Mucosa of descending colon (tissue), 3 donors: Measurements from ENCODE around the gene MTHFD1L. TPM values are rescaled to one million over a fixed set of nuclear protein-coding genes. Genes with fewer than 3 reads are reported as not detected.

ENCODE experiments used
- ATAC-seq: fragments of 200-7000 bp; cut with Tn5 transposase; one replicate; pipeline ENCODE4 v1.9.1; 2020; ENCODE audit warnings: mild to moderate bottlenecking, moderate library complexity
- DNase-seq, 3 donors: peaks; one replicate each; pipeline ENCODE4 v3.0.0-alpha.2; 2020
- H3K36me3 ChIP-seq: fragments of 200-600 bp; one replicate; pipeline ENCODE4 v1.8.0; 2021; ENCODE audit warnings: low read depth, mild to moderate bottlenecking
- H3K4me1 ChIP-seq: fragments of 200-600 bp; one replicate; pipeline ENCODE4 v1.8.0; 2021; ENCODE audit warnings: low read depth, mild to moderate bottlenecking
- H3K4me3 ChIP-seq: fragments of 200-600 bp; one replicate; pipeline ENCODE4 v1.8.0; 2021; ENCODE audit warnings: mild to moderate bottlenecking
- H3K9me3 ChIP-seq: fragments of 200-600 bp; one replicate; pipeline ENCODE4 v1.8.0; 2021; ENCODE audit warnings: mild to moderate bottlenecking
- intact Hi-C, 2 donors: fragments of 100-400 bp; cut with DNase I in 1 of 2; cut with micrococcal nuclease in 1 of 2; formaldehyde crosslinking; loops; one replicate each; pipeline versions ENCODE4 v1.11.0 to v1.11.1; 2022; cut with DNase I, micrococcal nuclease
- total RNA-seq, 3 donors: library from RNA; stranded (reverse); fragmentation: NEBNext Ultra II Directional in 2 of 3; extraction: Animal tissue kit (Norgen Biotek cat#: 25700) in 2 of 3; gene quantifications; one replicate each; pipeline versions ENCODE4 v1.2.1 to v1.2.4, GENCODE V29; 2021 to 2023
- TF ChIP-seq, protein P1 (sequence below): fragments of 200-600 bp; IDR thresholded peaks from one replicate; pipeline ENCODE4 v1.8.0; 2022; ENCODE audit warnings: antibody characterized with exemption, mild to moderate bottlenecking
- donor health status: DM: no; HTN: no; CAD: no; lungs with moderate emphysema.
- donor health status: DM: no; HTN: no; CAD: no.
- donor health status: DM: no; HTN: yes; CAD: no.

MTHFD1L gene
- total RNA-seq, 3 donors from 2014 or later: 7.1 to 11.1 (median 8.9) TPM

DNA sequence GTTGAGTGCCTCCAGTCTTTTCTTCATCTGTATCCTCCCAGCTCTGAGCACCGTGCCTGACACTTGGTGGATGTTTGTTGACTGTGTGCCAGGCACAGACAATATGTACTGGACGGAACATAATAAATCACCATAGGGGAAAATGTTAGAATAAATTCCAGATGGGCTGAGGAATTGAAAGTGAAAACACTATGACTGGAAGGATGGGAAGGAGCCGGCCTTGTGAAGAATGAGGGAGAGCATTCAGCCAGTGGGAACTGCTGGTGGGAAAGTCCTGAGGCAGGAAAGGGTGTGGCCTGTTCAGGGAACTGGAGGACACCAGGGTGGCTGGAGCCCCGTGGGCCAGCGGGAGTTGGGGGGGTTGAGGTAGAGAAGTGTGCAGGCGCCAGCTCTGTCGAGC, 75.4 kb downstream of the MTHFD1L start:
- TF ChIP-seq, protein P1, sequence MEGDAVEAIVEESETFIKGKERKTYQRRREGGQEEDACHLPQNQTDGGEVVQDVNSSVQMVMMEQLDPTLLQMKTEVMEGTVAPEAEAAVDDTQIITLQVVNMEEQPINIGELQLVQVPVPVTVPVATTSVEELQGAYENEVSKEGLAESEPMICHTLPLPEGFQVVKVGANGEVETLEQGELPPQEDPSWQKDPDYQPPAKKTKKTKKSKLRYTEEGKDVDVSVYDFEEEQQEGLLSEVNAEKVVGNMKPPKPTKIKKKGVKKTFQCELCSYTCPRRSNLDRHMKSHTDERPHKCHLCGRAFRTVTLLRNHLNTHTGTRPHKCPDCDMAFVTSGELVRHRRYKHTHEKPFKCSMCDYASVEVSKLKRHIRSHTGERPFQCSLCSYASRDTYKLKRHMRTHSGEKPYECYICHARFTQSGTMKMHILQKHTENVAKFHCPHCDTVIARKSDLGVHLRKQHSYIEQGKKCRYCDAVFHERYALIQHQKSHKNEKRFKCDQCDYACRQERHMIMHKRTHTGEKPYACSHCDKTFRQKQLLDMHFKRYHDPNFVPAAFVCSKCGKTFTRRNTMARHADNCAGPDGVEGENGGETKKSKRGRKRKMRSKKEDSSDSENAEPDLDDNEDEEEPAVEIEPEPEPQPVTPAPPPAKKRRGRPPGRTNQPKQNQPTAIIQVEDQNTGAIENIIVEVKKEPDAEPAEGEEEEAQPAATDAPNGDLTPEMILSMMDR: no peak
- DNase-seq (no peak), ATAC-seq (no peak)
- Histone ChIP-seq H3K4me3 (no peak overlapping the region), H3K36me3 (no peaks in the 10 kb centered on the region), H3K9me3 (no peaks in the 10 kb centered on the region), H3K4me1 (no peaks in the 10 kb centered on the region)
- intact Hi-C loops: no loop called here

DNA sequence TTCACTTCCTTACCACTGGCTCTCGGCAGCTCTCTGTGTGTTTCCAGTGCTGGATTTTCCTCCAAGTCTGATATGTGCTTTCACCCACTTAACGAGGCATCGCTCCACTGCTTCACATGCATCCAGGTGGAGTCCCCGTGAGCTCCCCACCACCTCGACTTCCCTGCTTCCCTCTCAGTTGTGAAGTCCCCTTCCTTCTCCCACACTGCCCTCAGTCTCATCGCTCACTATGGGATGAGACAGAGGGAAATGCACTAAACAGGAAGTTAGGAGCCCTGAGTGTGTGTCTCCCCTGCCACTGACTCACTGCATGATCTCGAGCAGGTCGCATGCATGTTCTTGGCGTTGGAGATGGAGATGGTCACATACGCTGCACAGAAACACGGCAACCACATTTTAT, 84.0 kb downstream of the MTHFD1L start:
- Histone ChIP-seq H3K4me3 (no peak overlapping the region), H3K4me1 (no peaks in the 10 kb centered on the region), H3K9me3 (no peaks in the 10 kb centered on the region), H3K36me3 (no peaks in the 10 kb centered on the region)
- intact Hi-C loops: no loop called here
- DNase-seq (no peak), ATAC-seq (no peak)
- TF ChIP-seq, protein P1: no peak

DNA sequence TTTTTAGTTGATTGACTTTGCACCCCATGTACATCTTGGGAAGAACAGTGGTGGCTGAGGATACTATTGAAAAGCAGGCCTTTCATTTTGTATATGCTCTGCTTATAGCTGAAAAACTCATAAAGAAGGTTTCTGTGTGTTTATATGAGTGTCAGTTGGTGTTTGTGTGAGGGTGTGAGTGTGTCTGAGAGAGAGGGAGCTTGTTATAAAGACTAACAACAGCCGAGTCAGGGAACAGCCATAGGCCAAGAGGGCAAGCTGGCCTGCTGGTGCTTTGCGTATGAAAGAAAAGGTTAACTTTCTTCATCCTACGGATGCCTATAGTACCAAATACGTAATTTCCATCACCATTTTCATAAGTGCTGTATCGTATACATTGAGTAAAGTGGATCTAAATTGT, 88.3 kb downstream of the MTHFD1L start:
- H3K9me3 ChIP-seq: no peaks in the 10 kb centered on the region
- H3K4me1 ChIP-seq: no peaks in the 10 kb centered on the region
- DNase-seq (no peak), ATAC-seq (no peak)
- intact Hi-C loops: no loop called here
- H3K36me3 ChIP-seq: no peaks in the 10 kb centered on the region
- TF ChIP-seq, protein P1: no peak
- H3K4me3 ChIP-seq: no peak overlapping the region

DNA sequence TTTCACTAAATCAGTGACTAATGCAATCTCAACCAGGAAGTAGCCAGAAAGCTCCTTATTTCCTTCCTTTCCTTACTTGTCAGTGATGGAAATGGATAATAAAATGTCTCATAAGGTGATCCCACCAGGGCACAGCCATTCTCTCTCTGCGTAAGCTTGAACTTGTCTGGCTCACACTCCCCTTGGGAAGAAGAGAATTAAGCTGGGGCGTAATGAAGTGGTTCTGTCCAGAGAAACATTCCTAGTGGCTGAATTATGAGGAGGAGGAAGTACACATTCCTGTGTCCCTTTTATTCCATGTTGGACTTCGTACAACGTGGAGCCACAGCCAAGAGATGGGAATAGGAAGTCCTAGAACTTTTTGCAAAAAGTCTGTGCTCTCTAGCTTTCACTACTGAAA, 93.7 kb downstream of the MTHFD1L start:
- intact Hi-C loops: no loop called here
- DNase-seq (peak in 1 of 3 donors; percentile 20), ATAC-seq (peak; percentile 42)
- Histone ChIP-seq H3K4me1 (no peaks in the 10 kb centered on the region), H3K36me3 (no peaks in the 10 kb centered on the region), H3K4me3 (no peak overlapping the region), H3K9me3 (no peaks in the 10 kb centered on the region)
- TF ChIP-seq, protein P1: no peak

DNA sequence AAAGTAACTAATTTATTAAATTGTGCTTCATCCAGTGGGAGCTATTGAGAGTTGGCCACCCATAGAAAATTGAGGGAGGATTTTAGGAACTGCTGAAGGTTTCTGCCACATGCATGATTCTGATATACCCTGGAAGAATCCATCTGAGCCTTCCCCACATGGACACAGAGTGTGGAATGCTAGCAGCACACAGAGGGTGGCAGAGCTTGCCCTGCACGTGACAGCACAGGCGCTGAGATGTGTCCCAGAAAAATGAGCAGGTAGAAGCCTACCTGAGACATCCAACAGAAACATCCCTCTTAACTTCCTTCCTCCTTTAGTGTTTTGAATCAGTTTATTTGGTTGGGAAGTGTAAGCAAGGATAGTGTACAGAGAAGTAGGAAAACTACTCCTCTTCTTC, 96.9 kb downstream of the MTHFD1L start:
- no peak for ATAC-seq
- intact Hi-C loops: no loop called here
- Histone ChIP-seq H3K36me3 (no peaks in the 10 kb centered on the region), H3K4me3 (no peak overlapping the region), H3K9me3 (no peaks in the 10 kb centered on the region), H3K4me1 (no peaks in the 10 kb centered on the region)
- TF ChIP-seq, protein P1: no peak
- no peak for DNase-seq

DNA sequence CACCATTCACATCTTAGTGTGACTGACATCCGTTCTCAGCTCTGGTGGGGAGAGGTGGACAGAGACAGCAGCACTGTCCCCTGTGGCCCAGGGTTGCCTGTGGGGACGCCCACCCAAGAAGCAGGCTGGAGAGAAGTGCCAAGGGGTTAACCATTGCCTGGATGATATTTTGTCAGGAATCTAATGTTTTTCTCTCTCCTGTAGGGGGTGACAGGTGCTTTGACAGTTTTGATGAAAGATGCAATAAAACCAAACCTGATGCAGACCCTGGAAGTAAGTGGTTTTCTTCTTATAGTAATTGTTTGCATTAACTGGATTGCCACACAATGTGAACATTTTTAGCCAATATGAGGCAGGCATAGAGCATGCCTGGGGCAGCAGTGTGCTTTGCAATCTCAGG, 99.3 kb downstream of the MTHFD1L start:
- TF ChIP-seq, protein P1: no peak
- H3K9me3 ChIP-seq: no peaks in the 10 kb centered on the region
- H3K36me3 ChIP-seq: no peaks in the 10 kb centered on the region
- ATAC-seq (no peak), DNase-seq (no peak)
- H3K4me3 ChIP-seq: no peak overlapping the region
- intact Hi-C loops: no loop called here
- H3K4me1 ChIP-seq: no peaks in the 10 kb centered on the region
